Endothelial cell of umbilical vein (primary cell): ENCODE results near the gene OSGIN1.

Experiments
- CTCF ChIP-seq, 2 donors: IDR thresholded peaks; 1 replicate in 1 of 2; 2 replicates in 1 of 2; pipeline ENCODE4 v1.5.1; 2011; ENCODE audit warnings: low read length in 2 of 2, mild to moderate bottlenecking in 2 of 2, moderate library complexity in 2 of 2, control low read depth in 1 of 2, inconsistent platforms in 1 of 2, low read depth in 1 of 2; ENCODE audit not compliant: insufficient read depth in 1 of 2; ENCODE audit errors: extremely low read depth in 1 of 2
- POLR2A ChIP-seq: IDR thresholded peaks from 2 replicates; pipeline ENCODE4 v1.6.1; 2012; ENCODE audit warnings: low read depth, mild to moderate bottlenecking, control low read depth, low read length

DNA sequence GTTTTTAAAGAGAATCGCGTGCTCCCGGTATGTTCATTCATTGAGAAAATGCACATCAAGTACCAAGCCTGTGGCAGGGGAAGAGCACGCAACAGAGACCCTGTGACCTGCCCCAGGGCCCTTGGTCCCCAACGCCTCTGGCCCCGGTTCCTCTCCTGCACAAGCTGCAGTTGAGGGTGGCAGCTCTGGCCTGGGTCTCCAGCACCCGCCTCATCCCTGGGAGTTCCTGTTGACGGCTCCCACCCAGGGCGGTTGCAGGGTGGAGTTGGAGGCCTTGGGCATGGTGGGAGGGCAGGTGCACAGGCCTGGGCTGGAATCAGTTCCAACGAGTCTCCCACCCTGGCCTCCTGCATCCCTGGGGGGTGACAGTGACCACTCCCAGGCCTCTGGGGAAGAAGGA is 20.0 kb downstream of the OSGIN1 start:
- no peak for TF ChIP-seq POLR2A
- no peak for TF ChIP-seq CTCF (IDR thresholded peaks at IDR 0.05; ENCODE audit: extremely low read depth in 1 of 2, insufficient read depth in 1 of 2, low read depth in 1 of 2, low read length in 2 of 2)
